HepG2 (cell line): ENCODE results near the gene MAEA. TPM values are rescaled to one million over a fixed set of nuclear protein-coding genes. Genes with fewer than 3 reads are reported as not detected.

Experiments used
- ATAC-seq: fragments of 200-7000 bp; cut with Tn5 transposase; 3 replicates; pipeline ENCODE4 v1.9.1; 2020; ENCODE audit warnings: mild to moderate bottlenecking, moderate library complexity
- BruUV-seq: library from RNA; stranded (reverse); fragments of 400-500 nt; replicated peaks from 2 replicates; lab custom pipeline; 2021; lab: Mats Ljungman, UMichigan
- CTCF ChIA-PET: fragments of 300-600 bp; formaldehyde crosslinking; extraction: SDS; loops from one replicate; lab custom pipeline; 2021; ENCODE audit warnings: low total read pairs, inconsistent platforms, low intra/inter-chr PET ratio; lab: Yijun Ruan, JAX
- POLR2A ChIA-PET: fragments of 350-600 bp; sonication (Branson Sonifier 250); formaldehyde crosslinking; loops from one replicate; lab custom pipeline; 2020; ENCODE audit warnings: antibody characterized with exemption, inconsistent platforms; lab: Yijun Ruan, JAX
- DNase-seq: peaks from one replicate; pipeline ENCODE4 v3.0.0-alpha.2; 2015; ENCODE audit warnings: low spot score
- FAIRE-seq: peaks from 3 replicates; lab custom pipeline; 2011; peaks lifted over from hg19 to GRCh38; lab: Jason Lieb, UNC
- H2AFZ ChIP-seq: one replicate; pipeline ENCODE4 v1.6.1; 2011; ENCODE audit warnings: low read length, inconsistent platforms
- H3K27ac ChIP-seq: fragments of 300-600 bp; 3 replicates; pipeline ENCODE4 v1.8.0; 2011; ENCODE audit warnings: mixed run types, mild to moderate bottlenecking, mixed read lengths, low read length, inconsistent platforms; ENCODE audit not compliant: insufficient read depth; ENCODE audit errors: extremely low read length
- H3K27me3 ChIP-seq, 2 experiments: fragments of 200-600 bp in 1 of 2; 2 replicates in 1 of 2; 3 replicates in 1 of 2; pipeline versions ENCODE4 v1.6.0 to v1.8.0; 2011; ENCODE audit warnings: low read length in 2 of 2, mild to moderate bottlenecking in 2 of 2, moderate library complexity in 2 of 2, inconsistent platforms in 1 of 2; ENCODE audit not compliant: insufficient read depth in 2 of 2, control insufficient read depth in 1 of 2
- H3K36me3 ChIP-seq, 2 experiments: fragments of 200-600 bp in 1 of 2; replicated peaks in 1 of 2; 2 replicates in 1 of 2; 3 replicates in 1 of 2; pipeline versions ENCODE4 v1.5.1 to v1.8.0; 2011; ENCODE audit warnings: low read length in 2 of 2, inconsistent platforms in 1 of 2; ENCODE audit not compliant: insufficient read depth in 2 of 2, control insufficient read depth in 1 of 2
- H3K4me1 ChIP-seq: 2 replicates; pipeline ENCODE4 v1.5.1; 2012; ENCODE audit warnings: low read length, inconsistent platforms; ENCODE audit not compliant: insufficient read depth
- H3K4me2 ChIP-seq: 2 replicates; pipeline ENCODE4 v1.6.0; 2011; ENCODE audit warnings: low read depth, low read length, inconsistent platforms
- H3K4me3 ChIP-seq, 3 experiments: fragments of 200-600 bp in 1 of 3; sonication (generic), shearing (Covaris generic) in 1 of 3; replicated peaks in 1 of 3; 2 replicates each; pipeline ENCODE4 v1.5.1; 2011 to 2016; ENCODE audit warnings: low read length in 3 of 3, inconsistent platforms in 2 of 3, low read depth in 2 of 3, mild to moderate bottlenecking in 2 of 3, control low read depth in 1 of 3, mixed read lengths in 1 of 3; ENCODE audit not compliant: insufficient read depth in 1 of 3
- H3K79me2 ChIP-seq: one replicate; pipeline ENCODE4 v1.6.1; 2011; ENCODE audit warnings: low read length, inconsistent platforms; ENCODE audit not compliant: insufficient read depth
- H3K9ac ChIP-seq: 2 replicates; pipeline ENCODE4 v1.6.0; 2011; ENCODE audit warnings: mild to moderate bottlenecking, low read depth, low read length, inconsistent platforms; ENCODE audit not compliant: insufficient read depth
- H3K9me3 ChIP-seq: 2 replicates; pipeline ENCODE4 v1.5.1; 2012; ENCODE audit warnings: mild to moderate bottlenecking, low read length
- H4K20me1 ChIP-seq: 2 replicates; pipeline ENCODE4 v1.6.0; 2011; ENCODE audit warnings: inconsistent platforms, mild to moderate bottlenecking, low read length, moderate library complexity; ENCODE audit not compliant: insufficient read depth
- BORCS8-MEF2B ChIP-seq: sonication (generic); formaldehyde crosslinking; IDR thresholded peaks from 2 replicates; pipeline ENCODE4 v1.8.0; 2022; ENCODE audit warnings: mild to moderate bottlenecking, missing genetic modification reagents
- JUND ChIP-seq: sonication (generic); formaldehyde crosslinking; IDR thresholded peaks from 2 replicates; pipeline ENCODE4 v1.8.0; 2022; ENCODE audit warnings: mild to moderate bottlenecking, missing genetic modification reagents
- MAZ ChIP-seq, 2 experiments: sonication (generic) in 1 of 2; formaldehyde crosslinking in 1 of 2; IDR thresholded peaks; 2 replicates each; pipeline versions ENCODE4 v1.5.0 to v1.6.1; 2012 to 2020; ENCODE audit warnings: low read depth in 2 of 2, mild to moderate bottlenecking in 2 of 2, borderline replicate concordance in 1 of 2, improper control_type of control experiment in 1 of 2, low read length in 1 of 2, missing genetic modification reagents in 1 of 2, moderate library complexity in 1 of 2
- RCOR2 ChIP-seq: IDR thresholded peaks from 2 replicates; pipeline ENCODE4 v1.6.1; 2016; ENCODE audit warnings: missing biosample characterization, missing genetic modification reagents
- SRSF1 ChIP-seq: fragments of 200-400 bp; formaldehyde crosslinking; optimal IDR thresholded peaks from 2 replicates; pipeline ENCODE3; 2017; ENCODE audit warnings: mild to moderate bottlenecking, low read depth, low read length, moderate library complexity
- XRCC5 ChIP-seq: fragments of 200-400 bp; formaldehyde crosslinking; optimal IDR thresholded peaks from 2 replicates; pipeline ENCODE3; 2017; ENCODE audit warnings: mild to moderate bottlenecking, low read length
- ZBTB3 ChIP-seq: sonication (generic); formaldehyde crosslinking; IDR thresholded peaks from 2 replicates; pipeline ENCODE4 v1.4.0; 2020; ENCODE audit warnings: low read depth, mild to moderate bottlenecking, moderate library complexity, missing genetic modification reagents, borderline replicate concordance
- ZBTB44 ChIP-seq: sonication (generic); formaldehyde crosslinking; IDR thresholded peaks from 2 replicates; pipeline ENCODE4 v1.4.0; 2020; ENCODE audit warnings: missing genetic modification reagents
- ZNF362 ChIP-seq: sonication (generic); formaldehyde crosslinking; IDR thresholded peaks from 2 replicates; pipeline ENCODE4 v1.4.0; 2020; ENCODE audit warnings: missing genetic modification reagents, mild to moderate bottlenecking, borderline replicate concordance
- ZNF605 ChIP-seq: sonication (generic); formaldehyde crosslinking; IDR thresholded peaks from 2 replicates; pipeline ENCODE4 v1.8.0; 2022; ENCODE audit warnings: mild to moderate bottlenecking, missing genetic modification reagents
- WGBS: methylation state at CpG from one replicate; pipeline ENCODE4 v1.1.6; 2017; ENCODE audit warnings: low lambda C conversion rate; 5-methylcytosine and 5-hydroxymethylcytosine counted together
- in situ Hi-C: cut with HindIII; loops from 2 replicates; pipeline ENCODE4 v1.10.0; 2017; ENCODE audit warnings: low pct_unique_long_range_greater_than_20kb; ENCODE audit not compliant: extremely low pct_ligation_motif_present
- intact Hi-C: fragments of 100-400 bp; cut with micrococcal nuclease; formaldehyde crosslinking; loops from one replicate; pipeline ENCODE4 v1.10.0; 2022; ENCODE audit not compliant: unreplicated experiment
- polyA plus RNA-seq, 8 experiments: library from polyadenylated mRNA; depleted of rRNA in 3 of 8; stranded (reverse) in 7 of 8; unstranded in 1 of 8; fragments of >200 nt; fragmentation: Illumina TruSeq in 4 of 8; extraction: Trizol in 4 of 8; gene quantifications; 2 replicates each; pipeline versions ENCODE4 v1.2.1 to v1.2.3, GENCODE V29; 2011 to 2016; ENCODE audit warnings: low read depth in 4 of 8, missing spikeins in 1 of 8, mixed read lengths in 1 of 8; ENCODE audit not compliant: insufficient read depth in 1 of 8
- total RNA-seq, 5 experiments: library from RNA; depleted of rRNA; stranded (reverse); fragments of >200 nt; fragmentation: Illumina TruSeq; extraction: Trizol; gene quantifications; 2 replicates each; pipeline ENCODE4 v1.2.3, GENCODE V29; 2016; ENCODE audit warnings: low read depth in 1 of 5
- TF ChIP-seq, protein P1 (sequence below): sonication (generic); formaldehyde crosslinking; IDR thresholded peaks from 2 replicates; pipeline ENCODE4 v1.5.1; 2020; ENCODE audit warnings: missing genetic modification reagents, mild to moderate bottlenecking, borderline replicate concordance
- TF ChIP-seq, protein P2 (sequence below): sonication (generic); formaldehyde crosslinking; IDR thresholded peaks from 2 replicates; pipeline ENCODE4 v1.5.0; 2020; ENCODE audit warnings: missing genetic modification reagents
- TF ChIP-seq, protein P3 (sequence below): IDR thresholded peaks from 2 replicates; pipeline ENCODE4 v1.6.1; 2016; ENCODE audit warnings: low read depth, control low read depth
- TF ChIP-seq, protein P4 (sequence below): sonication (generic); formaldehyde crosslinking; IDR thresholded peaks from 2 replicates; pipeline ENCODE4 v1.4.0; 2020; ENCODE audit warnings: low read depth, mild to moderate bottlenecking, missing genetic modification reagents

The MAEA gene
- total and polyA plus RNA-seq, 2 of the 13 experiments (the other 11 are each of a cell fraction or from before 2014, with no cell fraction given), result 52.0 to 57.1 TPM

DNA sequence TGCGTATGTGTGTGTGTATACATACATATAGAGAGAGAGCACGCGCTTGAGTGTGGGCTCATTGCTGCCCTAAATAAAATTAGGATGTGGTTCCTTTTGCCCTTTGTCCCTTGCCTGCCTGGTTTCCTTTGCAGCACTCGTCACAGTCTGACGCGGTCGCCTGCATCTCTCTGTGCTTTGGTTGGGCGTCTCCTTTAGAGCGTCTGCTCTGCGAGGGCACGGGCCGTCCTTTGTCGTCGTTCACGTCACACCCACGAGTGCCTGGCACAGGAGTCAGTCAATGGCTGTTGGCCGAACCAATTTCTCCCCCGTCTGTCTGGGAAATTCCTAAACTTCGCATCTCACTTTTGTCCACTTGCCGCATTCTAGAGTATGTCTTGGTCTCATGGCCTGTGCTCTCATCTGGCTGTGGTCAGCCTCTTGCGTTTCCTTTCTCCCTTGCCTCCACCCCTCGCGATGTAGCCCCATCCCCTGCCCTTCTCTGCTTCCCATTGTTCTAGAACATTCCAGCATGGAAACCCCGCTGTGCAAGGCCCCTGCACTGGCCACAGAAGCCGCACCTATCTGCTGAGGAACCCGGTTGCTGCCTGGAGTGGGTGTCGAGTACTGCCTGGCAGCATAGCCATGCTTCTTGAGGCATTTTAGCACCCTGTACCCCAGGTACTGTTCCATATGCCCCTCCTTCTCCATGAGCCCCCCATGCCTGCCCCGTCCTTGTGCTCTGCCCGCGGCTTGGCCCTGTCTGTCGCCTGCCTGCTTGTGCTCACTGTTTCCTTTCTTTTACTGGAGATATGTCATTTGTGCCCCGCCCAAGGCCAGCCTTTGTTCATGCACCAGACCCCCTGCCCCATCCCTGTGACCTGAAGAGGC is 8.0 kb downstream of the MAEA start (continued):
- TF ChIP-seq, protein P1, sequence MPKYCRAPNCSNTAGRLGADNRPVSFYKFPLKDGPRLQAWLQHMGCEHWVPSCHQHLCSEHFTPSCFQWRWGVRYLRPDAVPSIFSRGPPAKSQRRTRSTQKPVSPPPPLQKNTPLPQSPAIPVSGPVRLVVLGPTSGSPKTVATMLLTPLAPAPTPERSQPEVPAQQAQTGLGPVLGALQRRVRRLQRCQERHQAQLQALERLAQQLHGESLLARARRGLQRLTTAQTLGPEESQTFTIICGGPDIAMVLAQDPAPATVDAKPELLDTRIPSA (CRISPR knock-in tag), result no peak

GRCh38 chr4:1298461-1298860 is 8.8 kb downstream of the MAEA start:
- no peaks in the 10 kb centered on the region for H3K27me3 ChIP-seq
- H4K20me1 ChIP-seq, result peaks cover 41% of the 10 kb centered on the region; the same call in 1 of the 2 replicates
- no peak overlapping the region for H3K27ac ChIP-seq
- peaks cover 22 to 38% of the 10 kb centered on the region in 2 experiments; a peak in 4 of 5 replicates for H3K36me3 ChIP-seq
- H2AFZ ChIP-seq, result no peak overlapping the region
- intact Hi-C loops, result no loop called here
- no peak overlapping the region for H3K4me2 ChIP-seq
- peaks cover 82% of the 10 kb centered on the region for H3K79me2 ChIP-seq
- BruUV-seq, result no TSS peak
- peaks cover 7% of the 10 kb centered on the region for H3K4me1 ChIP-seq
- 89% methylated on average over 7 of the region's 7 CpGs for WGBS
- no peaks in the 10 kb centered on the region for H3K9me3 ChIP-seq
- ChIA-PET CTCF (no interaction called here), POLR2A (no interaction called here)
- DNase-seq (no peak), FAIRE-seq (no peak), ATAC-seq (no peak)
- no peak overlapping the region for H3K4me3 ChIP-seq
- in situ Hi-C loops, result no loop called here
- TF ChIP-seq, protein P2, sequence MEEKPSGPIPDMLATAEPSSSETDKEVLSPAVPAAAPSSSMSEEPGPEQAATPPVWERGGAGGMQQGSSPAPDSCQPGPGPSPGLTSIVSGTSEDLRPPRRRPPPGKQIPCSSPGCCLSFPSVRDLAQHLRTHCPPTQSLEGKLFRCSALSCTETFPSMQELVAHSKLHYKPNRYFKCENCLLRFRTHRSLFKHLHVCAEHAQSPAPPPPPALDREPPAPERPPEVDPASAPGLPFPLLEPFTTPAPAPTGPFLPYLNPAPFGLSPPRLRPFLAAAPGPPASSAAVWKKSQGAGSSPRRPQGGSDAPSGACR (CRISPR knock-in tag), result no peak
- TF ChIP-seq ZBTB3 (CRISPR knock-in tag), result no peak
- no peak for TF ChIP-seq JUND (CRISPR knock-in tag)
- TF ChIP-seq, protein P3, sequence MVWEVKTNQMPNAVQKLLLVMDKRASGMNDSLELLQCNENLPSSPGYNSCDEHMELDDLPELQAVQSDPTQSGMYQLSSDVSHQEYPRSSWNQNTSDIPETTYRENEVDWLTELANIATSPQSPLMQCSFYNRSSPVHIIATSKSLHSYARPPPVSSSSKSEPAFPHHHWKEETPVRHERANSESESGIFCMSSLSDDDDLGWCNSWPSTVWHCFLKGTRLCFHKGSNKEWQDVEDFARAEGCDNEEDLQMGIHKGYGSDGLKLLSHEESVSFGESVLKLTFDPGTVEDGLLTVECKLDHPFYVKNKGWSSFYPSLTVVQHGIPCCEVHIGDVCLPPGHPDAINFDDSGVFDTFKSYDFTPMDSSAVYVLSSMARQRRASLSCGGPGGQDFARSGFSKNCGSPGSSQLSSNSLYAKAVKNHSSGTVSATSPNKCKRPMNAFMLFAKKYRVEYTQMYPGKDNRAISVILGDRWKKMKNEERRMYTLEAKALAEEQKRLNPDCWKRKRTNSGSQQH (CRISPR knock-in tag), result no peak
- TF ChIP-seq ZBTB44 (CRISPR knock-in tag), result no peak
- no peak for TF ChIP-seq RCOR2 (CRISPR knock-in tag)
- TF ChIP-seq BORCS8-MEF2B (CRISPR knock-in tag), result no peak
- TF ChIP-seq, protein P4, sequence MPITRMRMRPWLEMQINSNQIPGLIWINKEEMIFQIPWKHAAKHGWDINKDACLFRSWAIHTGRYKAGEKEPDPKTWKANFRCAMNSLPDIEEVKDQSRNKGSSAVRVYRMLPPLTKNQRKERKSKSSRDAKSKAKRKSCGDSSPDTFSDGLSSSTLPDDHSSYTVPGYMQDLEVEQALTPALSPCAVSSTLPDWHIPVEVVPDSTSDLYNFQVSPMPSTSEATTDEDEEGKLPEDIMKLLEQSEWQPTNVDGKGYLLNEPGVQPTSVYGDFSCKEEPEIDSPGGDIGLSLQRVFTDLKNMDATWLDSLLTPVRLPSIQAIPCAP (CRISPR knock-in tag), result no peak
- no peak for TF ChIP-seq MAZ (IDR thresholded peaks at IDR 0.05; ENCODE audit: borderline replicate concordance, low read depth, low read length)
- TF ChIP-seq MAZ (CRISPR knock-in tag; IDR thresholded peaks at IDR 0.05; ENCODE audit: low read depth), result no peak
- TF ChIP-seq ZNF362 (CRISPR knock-in tag), result no peak
- no peak for TF ChIP-seq SRSF1
- TF ChIP-seq ZNF605 (CRISPR knock-in tag), result no peak
- TF ChIP-seq XRCC5, result no peak
- H3K9ac ChIP-seq, result no peak overlapping the region
